Hematopoietic multipotent progenitor cell treated with erythropoietin and hydrocortisone succinate and interleukin-3 and kit ligand, for 4 days (in vitro differentiated cells): ENCODE data around the gene OSMR.
A peak's percentile ranks its signal among the peaks of the same experiment; 100 is the strongest.

Source experiments
- DNase-seq: peaks from one replicate; pipeline ENCODE4 v3.0.0-alpha.2; 2015

OSMR gene

GRCh38 chr5:38932854-38933408 is 87.1 kb downstream of the OSMR start:
- DNase-seq: peak; percentile 8

GRCh38 chr5:38935437-38935836 is 89.6 kb downstream of the OSMR start:
- DNase-seq: no peak

- DNase-seq: no peak
Measured at GRCh38 chr5:38936269-38936668, 90.5 kb downstream of the OSMR start.

GRCh38 chr5:38938424-38938823 is 92.6 kb downstream of the OSMR start:
- no peak for DNase-seq

- no peak for DNase-seq
Measured at GRCh38 chr5:38938973-38939372, 93.2 kb downstream of the OSMR start.

GRCh38 chr5:38940230-38940858 is 94.5 kb downstream of the OSMR start:
- DNase-seq: peak; percentile 16

- no peak for DNase-seq
Measured at GRCh38 chr5:38941912-38942311, 96.1 kb downstream of the OSMR start.

- no peak for DNase-seq
Measured at GRCh38 chr5:38944282-38944681, 98.5 kb downstream of the OSMR start.

GRCh38 chr5:38948501-38948900 is 102.7 kb downstream of the OSMR start:
- no peak for DNase-seq

- no peak for DNase-seq
Measured at GRCh38 chr5:38953426-38954012, 107.7 kb downstream of the OSMR start.

- DNase-seq: no peak
Measured at GRCh38 chr5:38961691-38962090, 115.9 kb downstream of the OSMR start.

- no peak for DNase-seq
Measured at GRCh38 chr5:38968665-38969064, 122.9 kb downstream of the OSMR start.

- DNase-seq: no peak
Measured at GRCh38 chr5:38978036-38978435, 132.2 kb downstream of the OSMR start.

- DNase-seq: no peak
Measured at GRCh38 chr5:38979535-38979934, 133.7 kb downstream of the OSMR start.
